ENCODE results near the gene RAD51D.
A peak's percentile ranks its signal among the peaks of the same experiment; 100 is the strongest.
"Not testable (repeated sequence)": the region's sequence is repeated elsewhere in the genome, so short reads cannot be mapped to it uniquely, and the experiment has no call there.

Gene RAD51D

DNA sequence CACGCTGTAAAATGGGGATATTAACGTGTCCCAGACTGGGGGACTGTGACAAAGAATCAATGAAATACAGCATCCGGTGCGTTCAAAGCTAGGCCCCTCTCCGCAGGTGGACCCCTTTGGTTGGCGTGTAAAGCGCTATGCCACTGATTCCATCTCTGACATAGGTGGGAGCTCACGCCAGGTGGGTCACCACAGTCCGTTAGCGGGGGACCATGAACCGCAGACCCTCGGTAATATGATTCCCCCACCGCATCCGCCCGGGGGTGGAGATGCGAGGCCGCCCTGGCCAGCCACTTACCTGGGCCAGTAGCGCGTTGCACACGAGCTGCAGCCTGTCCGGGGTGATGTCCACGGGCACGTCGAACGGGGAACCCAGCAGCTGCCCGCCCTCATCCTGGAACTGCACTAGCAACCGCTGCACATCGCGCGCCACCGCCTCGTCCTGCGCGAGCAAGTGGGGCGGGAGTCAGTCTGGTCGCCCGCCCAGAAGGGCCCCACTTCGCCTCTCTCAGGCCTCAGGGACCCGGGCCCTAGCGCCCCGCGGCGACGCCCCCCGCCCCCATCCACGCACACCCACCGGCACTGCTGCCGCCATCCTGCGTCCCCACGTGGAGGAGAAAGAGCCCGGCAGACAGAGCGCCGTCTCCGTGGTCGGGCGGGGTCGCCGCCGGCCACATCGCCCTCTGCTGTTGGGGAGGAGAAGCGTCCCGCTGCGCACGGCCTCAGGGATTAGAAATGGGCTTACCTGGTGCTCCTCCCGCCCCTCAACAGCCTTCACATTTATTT, 22.2 kb upstream of the RAD51D start, which contains the start of gene NLE1:
Gene NLE1 (minus strand): TSS at position 623 of the 786 bp plus-strand sequence. CDS start 28 bp downstream, at position 595.
- peak; percentile 71 to 91 (median 81) for DNase-seq

DNA sequence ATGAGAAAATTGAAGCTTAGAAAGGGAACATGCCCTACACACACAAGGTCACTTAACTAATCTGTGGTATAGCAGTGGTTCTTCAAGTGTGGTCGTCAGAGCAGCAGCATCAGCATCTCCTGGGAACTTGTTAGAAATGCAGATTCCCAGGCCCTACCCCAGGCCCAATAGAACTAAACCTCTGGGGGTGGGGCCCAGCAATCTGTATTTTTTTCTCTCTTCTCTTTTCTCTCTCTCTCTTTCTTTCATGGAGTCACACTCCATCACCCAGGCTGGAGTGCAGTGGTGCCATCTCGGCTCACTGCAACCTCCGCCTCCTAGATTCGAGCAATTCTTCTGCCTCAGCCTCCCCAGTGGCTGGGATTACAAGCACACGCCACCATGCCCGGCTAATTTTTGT, 18.6 kb upstream of the RAD51D start:
- no peak for DNase-seq

DNA sequence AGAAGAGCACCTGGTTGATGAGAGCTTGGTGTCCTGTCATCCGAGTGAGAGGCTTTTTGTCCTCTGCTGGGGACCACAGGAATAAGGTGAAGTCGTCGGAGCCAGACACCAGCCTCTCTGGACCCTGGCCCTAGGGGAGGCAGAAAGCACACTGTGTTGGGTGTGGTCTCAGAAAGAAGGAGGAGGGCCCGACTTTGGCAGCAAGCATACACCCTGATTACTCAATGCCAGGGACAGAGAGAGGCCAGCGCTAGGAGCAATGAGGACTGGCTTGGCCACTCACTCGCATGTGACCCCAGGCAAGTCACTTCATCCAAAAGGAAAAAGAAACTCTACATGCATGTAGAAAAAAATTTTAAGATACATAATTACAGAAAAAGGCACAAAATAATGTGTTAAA, 15.7 kb upstream of the RAD51D start:
- no peak for DNase-seq

DNA sequence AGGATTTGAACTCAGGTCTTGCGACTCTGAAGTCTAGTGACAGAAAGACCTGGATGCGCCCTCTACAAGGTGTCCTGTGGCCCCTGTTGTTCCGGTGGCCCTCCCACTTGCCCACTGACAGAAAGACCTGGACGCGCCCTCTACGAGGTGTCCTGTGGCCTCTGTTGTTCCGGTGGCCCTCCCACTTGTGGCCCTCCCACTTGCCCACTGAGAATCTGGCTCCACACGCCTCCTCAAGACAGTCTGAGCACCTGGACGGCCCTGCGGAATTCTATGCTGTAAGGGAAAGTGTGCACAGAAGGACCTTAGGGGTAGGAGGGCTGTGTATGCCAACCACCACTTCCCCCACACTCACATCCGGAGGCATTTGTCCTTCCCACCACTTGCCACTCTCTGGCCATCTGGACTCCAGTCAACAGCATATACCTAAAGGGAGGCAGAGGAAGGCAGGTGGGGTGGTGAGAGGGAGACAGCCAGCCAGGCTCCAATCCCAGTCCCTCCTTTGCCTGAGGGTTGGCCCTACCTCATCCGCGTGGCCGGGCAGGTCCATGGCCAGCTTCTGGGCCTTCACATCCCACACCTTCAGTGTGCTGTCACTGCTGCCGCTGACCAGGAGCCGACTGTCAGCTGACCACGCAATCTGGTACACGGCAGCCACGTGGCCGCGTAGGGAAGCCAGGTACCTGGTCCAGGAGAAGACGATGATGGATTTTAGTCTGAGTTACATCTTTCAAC, 13.3 kb upstream of the RAD51D start:
- DNase-seq, result no peak

DNA sequence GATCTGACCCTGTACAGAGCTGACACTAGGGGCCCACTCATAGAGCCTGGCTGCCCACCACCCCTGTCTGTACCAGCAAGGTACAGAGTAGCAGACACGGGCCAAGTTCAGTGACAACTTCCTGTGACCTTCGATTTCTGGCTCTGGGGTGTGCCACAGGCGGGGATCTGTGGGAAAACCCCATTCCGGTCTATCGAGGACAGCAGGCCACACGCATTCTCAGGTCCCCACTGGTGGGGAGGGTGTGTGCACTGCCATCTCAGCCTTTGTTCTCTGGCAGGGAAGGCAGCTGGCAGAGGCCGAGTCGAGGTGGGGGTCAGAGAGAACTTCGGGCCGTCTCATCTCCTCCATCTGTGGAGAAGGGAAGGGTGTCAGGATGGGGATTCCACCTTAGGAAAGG, 12.4 kb upstream of the RAD51D start:
- no peak for DNase-seq

DNA sequence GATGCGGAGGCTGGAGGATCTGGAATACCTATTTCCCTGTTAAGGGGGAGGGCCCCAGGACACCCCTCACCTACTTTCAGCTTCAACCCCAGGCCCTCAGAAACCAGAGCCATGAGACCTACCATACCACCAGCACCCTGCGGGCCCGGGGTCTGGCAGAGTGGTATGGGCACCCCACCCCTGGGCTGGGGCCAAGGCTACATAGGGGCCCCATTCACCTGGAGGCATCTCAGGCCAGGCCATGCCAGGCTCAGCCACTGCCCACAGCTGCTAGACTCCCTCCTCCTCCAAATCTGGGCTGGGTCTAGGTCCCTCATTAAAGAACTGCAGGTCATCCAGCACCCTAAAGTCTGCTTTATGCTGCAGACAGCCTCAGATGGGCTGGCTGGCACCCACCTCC, 10.7 kb upstream of the RAD51D start:
- no peak for DNase-seq

DNA sequence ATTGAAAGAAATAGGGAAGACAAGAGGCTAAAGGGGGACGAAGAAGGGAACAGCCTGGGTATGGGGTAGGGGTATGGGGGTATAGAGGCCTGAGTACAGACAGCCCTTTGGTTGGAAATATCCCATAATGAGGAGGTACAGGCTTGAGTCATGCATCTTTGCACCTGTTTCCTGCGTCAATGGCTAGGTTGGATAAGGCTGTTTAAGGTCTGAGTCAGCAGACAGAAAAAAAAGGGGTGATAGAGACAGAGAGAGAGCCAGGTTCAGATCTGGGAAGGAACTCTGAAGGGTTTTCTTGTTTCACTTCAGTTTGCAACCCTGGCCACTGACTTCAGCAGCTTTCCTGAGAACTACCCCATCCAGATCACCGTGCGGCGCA, 10.3 kb upstream of the RAD51D start:
- peak in 1 of 5 experiments; percentile 22 for DNase-seq

DNA sequence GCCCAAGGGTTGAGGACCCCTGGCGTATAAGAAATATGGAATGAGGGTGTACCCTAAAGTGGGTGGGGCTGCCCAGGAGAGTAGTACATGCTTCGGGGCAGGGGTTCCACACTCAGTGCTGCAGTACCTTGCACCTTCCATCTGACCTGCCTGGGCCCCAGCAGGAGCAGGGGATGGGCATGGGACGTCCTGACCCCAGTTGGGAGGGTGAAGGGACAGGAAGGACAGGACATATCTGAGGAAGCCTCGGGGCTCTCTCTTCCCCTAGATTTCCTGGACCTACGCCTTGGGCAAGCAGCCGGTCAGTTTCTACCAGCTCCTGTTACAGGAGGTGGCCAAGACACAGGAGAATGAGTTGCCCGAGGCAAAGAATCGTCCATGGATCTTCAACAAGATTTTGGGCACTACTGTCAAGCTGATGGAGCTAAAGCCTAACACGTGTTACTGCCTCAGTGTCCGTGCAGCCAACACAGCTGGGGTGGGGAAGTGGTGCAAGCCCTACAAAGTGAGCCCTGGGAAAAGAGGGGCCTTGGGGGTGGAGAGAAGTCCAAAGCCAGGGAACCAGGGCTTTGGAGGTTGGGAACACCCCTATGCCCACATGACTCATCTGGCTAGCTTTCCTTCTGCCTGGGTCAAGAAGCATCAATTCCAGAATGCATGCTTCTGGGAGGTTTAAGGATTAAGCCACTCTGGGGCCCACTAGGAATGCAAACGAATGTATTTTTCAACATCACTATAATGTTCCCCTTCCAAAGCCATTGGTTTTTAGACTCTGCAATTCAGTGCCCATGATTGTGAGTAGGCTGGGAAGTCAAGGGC, 9.7 kb upstream of the RAD51D start:
- no peak for DNase-seq

DNA sequence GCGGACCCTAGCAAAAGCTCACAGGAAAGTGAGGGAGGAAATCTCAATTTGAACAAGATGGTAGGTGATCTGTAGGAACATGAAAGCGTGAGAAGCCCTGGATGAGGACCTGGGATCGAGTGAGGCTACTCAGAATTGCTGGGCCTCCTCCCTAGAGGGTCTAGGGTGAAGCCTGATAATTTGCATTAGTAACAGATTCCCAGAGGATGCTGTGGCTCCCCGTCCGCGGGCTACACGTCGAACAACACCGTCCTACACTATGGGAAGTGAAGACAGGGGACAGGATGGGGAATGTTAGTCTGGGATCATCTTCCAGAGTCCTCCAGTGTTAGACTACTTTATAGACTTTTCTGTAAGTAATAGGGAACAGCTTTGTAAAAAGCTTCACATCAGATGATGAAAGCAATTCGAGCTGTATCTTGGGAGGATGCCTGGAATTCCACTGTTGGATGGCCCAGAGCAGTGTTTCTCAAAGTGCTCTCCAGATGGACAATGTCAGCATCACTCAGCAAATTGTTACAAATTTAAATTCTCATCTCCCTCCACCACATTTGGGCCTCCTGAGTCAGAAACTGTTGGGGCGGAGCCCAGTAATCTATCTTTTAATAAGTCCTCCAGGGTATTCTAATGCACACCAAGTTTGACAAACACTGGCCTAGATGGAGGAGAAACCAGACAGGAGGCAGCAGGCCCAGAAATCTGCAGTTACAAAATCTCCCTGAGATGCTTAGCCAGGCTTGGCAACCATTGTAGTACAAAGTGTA, 8.3 kb upstream of the RAD51D start:
- no peak for DNase-seq

DNA sequence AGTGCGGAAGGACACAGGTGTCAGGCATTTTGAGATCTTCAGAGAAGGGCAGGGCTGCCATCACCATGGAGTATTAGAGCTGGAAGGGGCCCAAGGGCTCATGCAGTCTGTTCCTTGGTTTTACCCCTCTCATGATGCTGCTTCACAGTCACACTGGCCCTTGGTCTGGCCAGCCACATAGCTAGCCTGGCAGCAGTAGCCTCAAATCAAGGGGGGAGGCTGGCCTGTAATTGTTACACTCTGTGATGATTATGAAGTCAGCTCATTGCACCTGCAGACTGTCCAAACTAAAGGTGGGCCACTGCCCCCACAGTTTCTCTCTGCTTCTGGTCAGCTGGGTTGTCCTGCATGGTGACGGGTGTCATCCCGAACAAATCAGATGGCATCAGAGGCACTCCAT, 1.7 kb upstream of the RAD51D start, which contains the start of gene FNDC8:
Gene FNDC8 (plus strand): TSS at position 301 of the 400 bp plus-strand sequence. CDS start 79 bp downstream, at position 380.
- DNase-seq, result no peak

DNA sequence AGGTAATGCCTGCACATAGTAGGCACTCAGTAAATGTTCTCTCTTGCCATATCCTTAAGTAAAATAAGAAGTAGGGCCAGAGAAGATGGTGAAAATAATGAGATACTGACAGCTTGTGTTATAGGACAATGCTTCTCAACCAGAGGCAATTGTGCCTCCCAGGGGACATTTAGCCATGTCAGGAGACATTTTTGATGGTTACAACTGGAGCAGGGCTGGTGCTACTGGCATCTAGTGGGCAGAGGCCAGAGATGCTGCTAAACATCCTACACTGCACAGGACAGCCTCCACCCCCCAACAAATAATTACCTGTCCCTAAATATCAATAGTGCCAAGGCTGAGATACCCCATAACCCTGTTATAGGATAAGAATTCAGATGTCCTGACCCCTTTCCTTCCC, 1.7 kb downstream of the RAD51D start:
- DNase-seq, result peak in 1 of 5 experiments; percentile 76

DNA sequence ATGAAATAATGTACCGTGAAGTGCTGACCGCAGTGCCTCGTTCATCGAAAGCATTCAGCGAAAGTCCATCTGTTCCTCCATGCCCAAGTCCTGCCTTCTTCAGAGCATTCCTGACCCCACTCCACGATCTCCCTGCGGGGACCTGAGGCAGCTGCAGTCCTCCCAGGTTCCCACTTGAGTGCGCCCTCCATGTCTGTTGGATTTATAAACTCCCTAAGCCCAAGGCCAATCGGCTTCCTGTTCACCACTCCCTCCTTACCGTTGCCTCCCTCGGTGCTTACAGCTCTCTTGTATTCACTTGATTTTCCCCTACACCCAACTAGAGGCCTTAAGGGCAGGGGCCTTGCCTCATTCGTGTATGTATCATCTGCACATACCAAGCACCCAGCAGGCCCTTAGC, 2.8 kb downstream of the RAD51D start:
- no peak for DNase-seq

DNA sequence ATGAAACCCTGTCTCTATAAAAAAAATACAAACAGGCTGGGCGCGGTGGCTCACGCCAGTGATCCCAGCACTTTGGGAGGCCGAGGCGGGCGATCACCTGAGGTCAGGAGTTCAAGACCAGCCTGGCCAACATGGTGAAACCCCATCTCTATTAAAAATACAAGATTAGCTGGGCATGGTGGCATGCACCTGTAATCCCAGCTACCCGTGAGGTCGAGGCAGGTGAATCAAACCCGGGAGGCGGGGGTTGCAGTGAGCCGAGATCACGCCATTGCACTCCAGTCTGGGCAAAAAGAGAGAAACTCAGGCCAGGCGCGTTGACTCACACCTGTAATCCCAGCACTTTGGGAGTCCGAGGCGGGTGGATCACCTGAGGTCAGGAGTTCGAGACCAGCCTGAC, 8.9 kb downstream of the RAD51D start:
- not testable (repeated sequence) for DNase-seq

DNA sequence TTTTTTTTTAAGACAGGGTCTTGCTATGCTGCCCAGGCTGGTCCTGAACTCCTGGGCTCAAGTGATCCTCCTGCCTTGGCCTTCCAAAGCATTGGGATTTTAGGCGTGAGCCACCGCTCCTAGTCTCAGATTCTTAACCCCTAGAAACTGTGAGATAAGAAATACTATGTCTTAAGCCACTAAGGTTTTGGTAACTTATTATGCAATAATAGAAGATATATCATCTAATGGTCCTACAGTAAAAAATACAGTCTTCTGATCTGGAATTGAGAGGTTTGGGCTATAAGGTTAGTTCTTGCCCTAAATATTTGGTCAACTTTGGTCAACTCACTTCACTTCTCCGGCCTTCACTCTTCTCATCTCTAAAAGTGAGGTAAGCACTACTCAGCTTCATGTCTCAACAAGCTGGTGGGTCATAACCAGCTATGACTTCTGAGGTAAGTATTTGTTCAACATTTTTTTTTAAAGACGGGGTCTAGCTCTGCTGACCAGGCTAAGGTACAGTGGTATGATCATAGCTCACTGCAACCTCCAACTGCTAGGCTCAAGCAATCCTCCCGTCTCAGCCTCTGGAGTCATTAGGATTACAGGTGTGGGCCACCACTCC, 14.7 kb downstream of the RAD51D start:
- DNase-seq, result no peak

DNA sequence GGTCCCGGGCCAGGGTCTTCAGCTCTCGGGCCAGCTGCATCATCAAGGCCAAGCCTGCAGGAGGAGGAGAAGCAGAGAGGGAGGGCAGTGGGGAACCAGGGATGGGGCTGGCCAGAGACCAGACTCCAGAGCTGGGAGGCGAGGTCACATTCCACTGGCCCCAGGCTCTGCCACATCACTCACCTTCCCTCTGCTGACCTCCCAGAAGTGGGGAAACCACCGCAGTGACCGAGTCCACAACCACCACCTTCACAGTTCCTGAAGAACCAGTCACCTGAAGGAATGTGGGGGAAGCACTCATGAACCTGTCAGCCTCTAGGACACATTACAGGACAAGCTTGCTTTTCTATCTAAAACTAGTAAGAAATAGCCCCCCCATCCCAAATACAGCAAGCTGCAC, 16.4 kb downstream of the RAD51D start:
- DNase-seq, result no peak

DNA sequence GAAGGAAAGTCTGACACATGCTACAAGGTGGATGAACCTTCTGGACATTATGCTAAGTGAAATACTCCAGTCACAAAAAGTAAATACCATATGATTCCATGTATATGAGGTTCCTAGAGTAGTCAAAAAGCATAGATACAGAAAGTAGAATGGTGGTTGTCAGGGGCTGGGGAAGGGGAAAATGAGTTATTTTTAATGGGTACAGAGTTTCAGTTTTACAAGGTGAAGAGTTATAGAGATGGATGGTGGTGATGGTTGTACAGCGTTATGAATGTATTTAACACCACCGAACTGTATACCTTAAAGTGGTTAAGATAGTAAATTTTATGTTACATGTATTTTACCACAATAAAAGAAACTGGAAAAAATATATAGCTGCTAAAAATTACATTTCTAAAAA, 17.9 kb downstream of the RAD51D start:
- no peak for DNase-seq

DNA sequence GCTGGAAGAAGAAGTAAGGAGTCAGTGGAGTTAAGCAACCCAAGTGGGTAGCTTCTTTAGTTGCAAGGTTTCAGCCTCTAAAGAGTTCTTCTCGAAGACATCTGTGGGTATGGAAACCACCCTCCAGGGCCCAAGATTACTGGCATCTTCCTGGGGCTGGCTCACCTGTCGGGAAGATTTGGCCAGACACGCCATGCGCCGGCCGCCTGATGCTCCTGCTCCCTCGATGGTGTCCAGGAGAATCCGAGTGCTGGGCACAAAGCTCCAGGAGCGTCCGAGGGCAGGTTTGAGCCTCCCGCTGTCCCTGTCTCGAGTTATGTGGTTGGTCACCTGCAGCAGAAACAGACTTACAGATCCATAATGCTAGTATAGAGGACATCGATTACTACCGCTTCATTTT, 18.6 kb downstream of the RAD51D start:
- DNase-seq, result no peak

DNA sequence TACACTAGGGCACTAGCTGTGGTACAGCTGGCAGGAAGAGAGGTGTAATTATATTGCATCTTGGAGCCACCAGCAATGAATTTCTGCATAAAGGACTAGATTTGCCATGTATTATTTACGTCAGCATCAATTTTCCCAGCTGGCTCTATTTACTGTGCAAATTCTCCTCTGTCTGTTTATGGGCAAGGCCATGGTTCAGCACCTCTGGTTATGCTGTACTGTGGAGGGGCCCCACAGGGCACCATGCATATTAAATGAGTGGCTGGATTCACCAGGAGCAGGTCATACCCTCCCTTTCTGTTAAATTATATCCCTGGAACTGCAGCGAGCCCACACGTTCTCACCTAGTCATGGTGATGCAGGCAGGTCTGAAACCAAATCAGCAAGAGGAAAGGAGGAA, 19.8 kb downstream of the RAD51D start:
- no peak for DNase-seq

DNA sequence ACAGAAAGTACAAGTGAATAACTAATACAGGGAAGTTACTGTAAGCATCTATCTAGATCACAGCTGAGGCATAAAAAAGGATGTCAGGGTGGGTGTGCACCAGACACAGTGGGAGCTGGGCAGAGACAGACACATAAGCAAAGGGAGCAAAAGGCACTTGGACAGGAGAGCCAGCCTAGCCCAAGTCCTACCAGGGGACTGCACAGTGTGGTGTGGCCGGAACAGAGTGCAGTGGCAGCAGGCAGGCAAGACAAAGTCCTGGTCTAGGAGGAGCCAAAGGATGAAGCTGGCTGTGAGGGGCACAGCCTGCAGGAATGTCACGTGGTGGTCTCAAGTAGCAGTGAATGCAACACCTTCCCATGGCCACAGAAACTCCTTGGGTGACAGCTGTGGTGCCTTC, 21.9 kb downstream of the RAD51D start:
- DNase-seq, result no peak

DNA sequence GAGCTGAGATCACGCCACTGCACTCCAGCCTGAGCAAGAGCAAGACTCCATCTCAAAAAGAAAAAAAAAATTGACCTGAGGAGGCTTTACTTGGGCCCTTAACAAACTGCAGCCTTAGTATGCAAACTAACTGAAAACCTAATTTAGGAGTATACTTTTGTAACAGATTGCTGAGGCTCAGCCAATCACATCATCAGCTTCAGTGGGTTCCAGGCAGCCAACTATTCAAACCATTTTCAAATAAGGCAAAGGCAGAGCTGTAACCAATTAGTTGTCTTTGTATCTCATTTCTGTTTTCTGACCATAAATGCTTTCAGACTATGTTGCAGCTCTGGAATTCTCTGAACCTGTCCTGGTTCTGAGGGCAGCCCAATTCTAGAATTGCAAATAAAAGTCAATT, 23.9 kb downstream of the RAD51D start:
- no peak for DNase-seq

DNA sequence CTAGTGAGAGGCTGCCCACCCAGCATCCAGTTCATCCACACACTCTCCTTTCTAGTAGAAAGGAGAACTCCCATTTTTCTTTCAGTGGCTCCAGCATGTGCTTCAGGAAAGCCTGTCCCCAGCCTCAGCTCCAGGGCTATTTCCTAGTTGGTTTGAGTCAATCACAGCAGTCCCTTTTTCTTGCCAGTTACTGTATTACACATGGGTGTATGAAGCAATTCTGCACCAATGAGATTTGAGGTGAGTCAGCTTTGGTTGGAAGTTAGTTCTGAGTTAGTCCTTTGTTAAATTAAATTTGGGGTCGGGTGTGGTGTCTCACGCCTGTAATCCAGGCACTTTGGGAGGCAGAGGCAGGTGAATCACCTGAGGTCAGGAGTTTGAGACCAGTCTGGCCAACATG, 24.8 kb downstream of the RAD51D start:
- no peak for DNase-seq

DNA sequence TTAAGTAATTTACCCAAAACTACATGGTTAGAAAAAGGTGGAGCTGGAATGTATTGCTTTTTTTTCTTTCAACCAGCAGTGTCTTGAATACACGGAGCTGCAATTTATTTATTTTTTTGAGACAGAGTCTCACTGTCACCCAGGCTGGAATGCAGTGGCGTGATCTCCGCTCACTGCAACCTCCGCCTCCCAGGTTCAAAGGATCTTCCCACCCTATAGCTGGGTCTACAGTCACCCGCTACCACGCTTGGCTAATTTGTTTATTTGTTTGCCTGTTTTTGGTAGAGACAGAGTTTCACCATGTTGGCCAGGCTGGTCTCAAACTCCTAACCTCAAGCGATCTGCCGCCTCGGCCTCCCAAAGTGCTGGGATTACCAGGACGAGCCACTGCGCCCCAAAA, 29.0 kb downstream of the RAD51D start:
- not testable (repeated sequence) for DNase-seq

All from T-helper 2 cell (primary cell).